Activated T-helper 1 cell treated with anti-CD3 and anti-CD28 coated beads, Interleukin-12 subunit alpha, Interleukin-12 subunit beta, Interleukin-2, Interleukin-4 antibody, amounts not matched to agents 30 ng/mL and 10 ng/mL and 1 ng/mL, durations not matched to agents 14 hours and 24 hours and 36 hours (primary cell): Measurements from ENCODE around the gene PHAX. TPM values are rescaled to one million over a fixed set of nuclear protein-coding genes. Genes with fewer than 3 reads are reported as not detected.
"Not testable (repeated sequence)": the region's sequence is repeated elsewhere in the genome, so short reads cannot be mapped to it uniquely, and the experiment has no call there.

ENCODE experiments used
- DNase-seq: peaks from one replicate; pipeline ENCODE4 v3.0.0; 2021; ENCODE audit warnings: low spot score
- H3K27ac Mint-ChIP-seq: one replicate; pipeline ENCODE4 v1.8.0; 2021; ENCODE audit warnings: mild to moderate bottlenecking, mixed read lengths
- H3K27me3 Mint-ChIP-seq: one replicate; pipeline ENCODE4 v1.8.0; 2022; ENCODE audit warnings: mild to moderate bottlenecking, moderate library complexity, mixed read lengths; ENCODE audit not compliant: insufficient read depth
- H3K36me3 Mint-ChIP-seq: one replicate; pipeline ENCODE4 v1.8.0; 2021; ENCODE audit warnings: low read depth, mixed read lengths
- H3K4me1 Mint-ChIP-seq: one replicate; pipeline ENCODE4 v1.8.0; 2021; ENCODE audit warnings: low read depth, mixed read lengths
- H3K4me3 Mint-ChIP-seq: one replicate; pipeline ENCODE4 v1.8.0; 2021; ENCODE audit warnings: mild to moderate bottlenecking, moderate library complexity, mixed read lengths
- H3K9me3 Mint-ChIP-seq: one replicate; pipeline ENCODE4 v1.8.0; 2021; ENCODE audit warnings: mixed read lengths
- intact Hi-C: fragments of 100-400 bp; cut with micrococcal nuclease; formaldehyde crosslinking; loops from one replicate; pipeline ENCODE4 v1.15.1; 2024
- total RNA-seq: library from RNA; stranded (reverse); gene quantifications from 2 replicates; pipeline ENCODE4 v1.2.3, GENCODE V29; 2022

PHAX gene
- total RNA-seq, 1 donor from 2014 or later = 52.9 TPM

DNA sequence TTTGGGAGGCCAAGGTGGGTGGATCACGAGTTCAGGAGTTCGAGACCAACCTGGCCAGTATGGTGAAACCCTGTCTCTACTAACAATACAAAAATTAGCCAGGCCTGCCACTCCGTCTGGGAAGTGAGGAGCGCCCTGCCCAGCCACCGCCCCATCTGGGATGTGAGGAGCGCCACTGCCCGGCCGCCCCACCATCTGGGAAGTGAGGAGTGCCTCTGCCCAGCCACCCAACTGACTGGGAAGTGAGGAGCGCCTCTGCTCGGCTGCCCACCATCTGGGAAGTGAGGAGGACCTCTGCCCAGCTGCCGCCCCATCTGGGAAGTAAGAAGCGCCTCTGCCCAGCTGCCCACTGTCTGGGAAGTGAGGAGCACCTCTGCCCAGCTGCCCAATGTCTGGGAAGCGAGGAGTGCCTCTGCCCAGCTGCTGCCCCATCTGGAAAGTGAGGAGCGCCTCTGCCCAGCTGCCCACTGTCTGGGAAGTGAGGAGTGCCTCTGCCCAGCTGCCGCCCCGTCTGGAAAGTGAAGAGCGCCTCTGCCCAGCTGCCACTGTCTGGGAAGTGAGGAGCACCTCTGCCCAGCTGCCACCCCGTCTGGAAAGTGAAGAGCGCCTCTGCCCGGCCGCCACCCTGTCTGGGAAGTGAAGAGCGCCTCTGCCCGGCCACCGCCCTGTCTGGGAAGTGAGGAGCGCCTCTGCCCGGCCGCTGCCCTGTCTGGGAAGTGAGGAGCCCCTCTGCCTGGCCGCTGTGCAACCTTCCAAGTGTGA lies 11.0 kb upstream of the PHAX start:
- DNase-seq = no peak
- Mint-ChIP-seq H3K4me1 (peaks cover 7% of the 10 kb centered on the region), H3K36me3 (no peaks in the 10 kb centered on the region), H3K27ac (no peak overlapping the region), H3K4me3 (no peak overlapping the region), H3K9me3 (no peaks in the 10 kb centered on the region), H3K27me3 (peaks cover 21% of the 10 kb centered on the region)
- intact Hi-C loops = no loop called here

- H3K4me3 Mint-ChIP-seq = no peak overlapping the region
- H3K27ac Mint-ChIP-seq = no peak overlapping the region
These were observed 9.2 kb upstream of the PHAX start for GRCh38 chr5:126591549-126591948.

GRCh38 chr5:126594748-126595485 lies 5.8 kb upstream of the PHAX start, which contains the start of gene ALDH7A1:
Gene ALDH7A1, minus strand, starts transcription at chr5:126595219. Its CDS starts 21 bp downstream, at chr5:126595198.
- no peaks in the 10 kb centered on the region for H3K9me3 Mint-ChIP-seq
- no peak within 1 kb of the TSS for H3K27ac Mint-ChIP-seq
- DNase-seq = no peak
- peaks cover 15% of the 10 kb centered on the region for H3K4me1 Mint-ChIP-seq
- no peaks in the 10 kb centered on the region for H3K36me3 Mint-ChIP-seq
- peak within 1 kb of the TSS; percentile 76 for H3K4me3 Mint-ChIP-seq
- peaks cover 37% of the 10 kb centered on the region for H3K27me3 Mint-ChIP-seq
- intact Hi-C loops = no loop called here

More at GRCh38 chr5:126591549-126591948, 9.2 kb upstream of the PHAX start:
- no peak for DNase-seq
- intact Hi-C loops = no loop called here
- peaks cover 34% of the 10 kb centered on the region for H3K27me3 Mint-ChIP-seq
- peaks cover 15% of the 10 kb centered on the region for H3K4me1 Mint-ChIP-seq
- H3K36me3 Mint-ChIP-seq = no peaks in the 10 kb centered on the region
- H3K9me3 Mint-ChIP-seq = no peaks in the 10 kb centered on the region

GRCh38 chr5:126595486-126596083 lies 5.2 kb upstream of the PHAX start:
- peaks cover 37% of the 10 kb centered on the region for H3K27me3 Mint-ChIP-seq
- no peaks in the 10 kb centered on the region for H3K9me3 Mint-ChIP-seq
- H3K36me3 Mint-ChIP-seq = no peaks in the 10 kb centered on the region
- intact Hi-C loops = no loop called here
- H3K4me1 Mint-ChIP-seq = peaks cover 19% of the 10 kb centered on the region
- no peak overlapping the region for H3K27ac Mint-ChIP-seq
- peak overlapping the region; percentile 58 for H3K4me3 Mint-ChIP-seq
- no peak for DNase-seq

DNA sequence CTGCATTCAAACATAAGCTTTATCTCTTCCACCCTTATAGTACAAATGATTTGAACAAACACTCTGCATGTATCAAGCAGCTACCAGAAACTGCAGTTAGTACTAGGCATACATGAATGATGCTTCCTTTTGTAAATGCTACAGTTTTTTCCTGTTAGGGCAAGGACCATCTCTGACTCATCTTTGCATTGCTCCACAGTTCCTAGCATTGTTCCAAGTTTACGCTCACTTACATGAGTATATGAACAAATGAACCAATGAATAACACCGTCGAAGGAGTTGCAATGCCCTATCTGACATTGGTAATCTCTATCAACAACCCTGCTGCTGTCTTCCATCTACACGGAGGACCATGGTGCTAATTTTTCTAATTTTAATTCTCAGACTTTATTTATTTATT lies 3.6 kb upstream of the PHAX start:
- peaks cover 26% of the 10 kb centered on the region for H3K4me1 Mint-ChIP-seq
- no peak overlapping the region for H3K4me3 Mint-ChIP-seq
- H3K9me3 Mint-ChIP-seq = no peaks in the 10 kb centered on the region
- H3K27me3 Mint-ChIP-seq = peaks cover 35% of the 10 kb centered on the region
- DNase-seq = no peak
- intact Hi-C loops = no loop called here
- peaks cover 2% of the 10 kb centered on the region for H3K36me3 Mint-ChIP-seq
- H3K27ac Mint-ChIP-seq = no peak overlapping the region

DNA sequence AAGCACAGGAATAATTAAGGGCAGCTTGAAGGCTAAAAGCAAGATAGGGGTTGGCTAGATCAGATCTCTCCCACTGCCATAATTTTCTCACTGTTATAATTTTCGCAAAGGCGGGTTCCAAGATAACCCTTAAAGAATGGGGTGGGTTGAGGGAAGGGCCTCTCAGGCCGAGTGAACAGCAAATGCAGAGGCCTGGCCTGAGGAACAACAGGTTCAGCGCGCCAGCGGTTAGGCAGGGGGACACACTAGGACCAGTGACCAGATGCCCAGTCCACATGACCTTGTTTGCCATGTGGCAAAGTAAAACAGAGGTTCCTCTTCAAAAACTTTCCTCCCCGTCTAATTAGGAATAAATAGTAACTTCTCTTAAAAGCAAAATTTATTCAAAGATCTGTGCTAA lies 1.2 kb upstream of the PHAX start:
- Mint-ChIP-seq H3K9me3 (no peaks in the 10 kb centered on the region), H3K27me3 (peaks cover 18% of the 10 kb centered on the region), H3K36me3 (peaks cover 12% of the 10 kb centered on the region), H3K4me3 (no peak overlapping the region), H3K4me1 (peaks cover 35% of the 10 kb centered on the region), H3K27ac (no peak overlapping the region)
- DNase-seq = no peak
- intact Hi-C loops = no loop called here

DNA sequence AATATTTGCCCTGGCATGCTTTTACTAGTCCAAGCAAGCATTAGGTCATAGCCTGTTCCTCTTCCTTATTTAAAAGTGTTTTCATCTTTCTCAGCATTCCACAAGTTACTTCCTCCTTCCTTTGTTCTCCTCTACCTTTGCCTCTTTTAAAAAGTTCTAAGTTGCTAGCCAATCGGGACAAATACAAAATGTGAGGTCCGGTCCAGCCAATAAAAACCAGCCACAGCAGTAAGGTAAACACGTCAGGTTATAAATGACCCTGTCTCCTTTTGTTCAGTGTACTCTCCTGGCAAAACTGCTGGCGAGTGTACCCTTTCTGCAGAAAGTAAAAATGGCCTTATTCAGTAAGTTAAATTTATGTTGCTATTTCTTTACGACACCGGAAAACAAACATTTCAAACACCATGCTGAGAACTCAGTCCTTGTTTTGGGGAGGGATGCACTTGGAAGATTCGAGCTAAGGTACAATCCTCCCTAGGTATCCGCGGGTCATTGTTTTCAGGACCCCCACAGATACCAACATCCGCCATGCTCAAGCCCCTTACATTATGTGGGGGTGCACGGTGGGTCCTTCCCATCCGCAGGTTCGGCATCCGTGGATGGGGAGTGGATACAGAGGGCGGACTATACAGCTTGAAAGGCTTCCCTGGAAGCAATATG lies 646 bp upstream of the PHAX start:
- peak overlapping the region; percentile 95 for H3K4me3 Mint-ChIP-seq
- DNase-seq, H3K9me3 Mint-ChIP-seq: not testable (repeated sequence)
- H3K4me1 Mint-ChIP-seq = peaks cover 30% of the 10 kb centered on the region
- H3K27me3 Mint-ChIP-seq = peaks cover 14% of the 10 kb centered on the region
- peak overlapping the region; percentile 91 for H3K27ac Mint-ChIP-seq
- intact Hi-C loops = loop anchor here (2.0 to 5.0 kb wide), 10 partner anchors 61 to 1482 kb away; partner anchors contain the start of genes GRAMD2B, PRRC1 and SLC12A2
- peaks cover 12% of the 10 kb centered on the region for H3K36me3 Mint-ChIP-seq

GRCh38 chr5:126603402-126603991 lies 2.8 kb downstream of the PHAX start:
- Mint-ChIP-seq H3K9me3 (no peaks in the 10 kb centered on the region), H3K27ac (no peak overlapping the region)

GRCh38 chr5:126605525-126605924 lies 4.8 kb downstream of the PHAX start:
- DNase-seq = no peak
- Mint-ChIP-seq H3K9me3 (no peaks in the 10 kb centered on the region), H3K4me1 (peaks cover 55% of the 10 kb centered on the region), H3K36me3 (peaks cover 25% of the 10 kb centered on the region), H3K4me3 (peak overlapping the region; percentile 24), H3K27ac (no peak overlapping the region), H3K27me3 (no peaks in the 10 kb centered on the region)
- intact Hi-C loops = no loop called here

More at GRCh38 chr5:126603402-126603991, 2.8 kb downstream of the PHAX start:
- H3K4me1 Mint-ChIP-seq = peaks cover 50% of the 10 kb centered on the region
- intact Hi-C loops = loop anchor here (5.0 kb wide), 4 partner anchors 156 to 1479 kb away; partner anchors contain the start of gene SLC12A2
- H3K4me3 Mint-ChIP-seq = peak overlapping the region; percentile 47
- no peak for DNase-seq
- peaks cover 17% of the 10 kb centered on the region for H3K36me3 Mint-ChIP-seq
- H3K27me3 Mint-ChIP-seq = peaks cover 2% of the 10 kb centered on the region

DNA sequence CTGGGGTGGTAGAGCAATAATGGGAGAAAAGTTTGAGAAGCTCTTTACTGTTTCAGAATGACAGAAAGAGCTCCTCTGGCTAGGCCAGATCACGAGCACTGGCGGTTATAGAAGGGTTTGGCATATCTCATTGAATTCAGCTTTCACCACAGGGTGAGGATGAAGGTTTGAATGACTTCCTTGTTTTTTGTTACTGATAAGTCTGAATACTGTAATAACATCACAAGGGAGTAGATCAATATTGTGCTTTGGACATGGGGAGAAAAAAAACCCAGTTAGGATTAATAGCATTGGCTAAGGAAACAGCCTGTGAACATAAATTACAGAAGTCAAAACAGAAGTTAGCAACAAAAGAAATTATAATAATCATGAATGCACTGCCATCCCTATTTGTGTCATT lies 9.4 kb downstream of the PHAX start:
- Mint-ChIP-seq H3K27me3 (no peaks in the 10 kb centered on the region), H3K9me3 (no peaks in the 10 kb centered on the region), H3K4me1 (peaks cover 51% of the 10 kb centered on the region), H3K36me3 (peaks cover 24% of the 10 kb centered on the region), H3K4me3 (no peak overlapping the region), H3K27ac (no peak overlapping the region)
- no peak for DNase-seq
- intact Hi-C loops = no loop called here

- Mint-ChIP-seq H3K4me1 (peaks cover 50% of the 10 kb centered on the region), H3K27ac (no peak overlapping the region), H3K27me3 (no peaks in the 10 kb centered on the region), H3K36me3 (peaks cover 25% of the 10 kb centered on the region), H3K4me3 (no peak overlapping the region), H3K9me3 (no peaks in the 10 kb centered on the region)
- DNase-seq = no peak
- intact Hi-C loops = no loop called here
These were observed 9.9 kb downstream of the PHAX start for GRCh38 chr5:126610616-126611015.

GRCh38 chr5:126613941-126614592 lies 13.3 kb downstream of the PHAX start:
- Mint-ChIP-seq H3K27ac (no peak overlapping the region), H3K9me3 (no peaks in the 10 kb centered on the region), H3K4me3 (no peak overlapping the region), H3K36me3 (peaks cover 27% of the 10 kb centered on the region), H3K27me3 (no peaks in the 10 kb centered on the region), H3K4me1 (peaks cover 31% of the 10 kb centered on the region)
- no peak for DNase-seq
- intact Hi-C loops = no loop called here
